GM12892 (cell line): ENCODE data around the gene PHLPP1.
A peak's percentile ranks its signal among the peaks of the same experiment; 100 is the strongest.

Experiments
- DNase-seq: peaks from one replicate; pipeline ENCODE4 v3.0.0; 2011; ENCODE audit not compliant: insufficient read length
- FAIRE-seq: peaks from 2 replicates; lab custom pipeline; 2011; peaks lifted over from hg19 to GRCh38; lab: Jason Lieb, UNC
- POLR2A ChIP-seq: IDR thresholded peaks from 2 replicates; pipeline ENCODE4 v1.6.1; 2011; ENCODE audit warnings: low read depth, low read length, control low read depth
- POLR2AphosphoS5 ChIP-seq: IDR thresholded peaks from 2 replicates; pipeline ENCODE4 v1.6.1; 2011; ENCODE audit warnings: low read depth, low read length, control low read depth
- TAF1 ChIP-seq: IDR thresholded peaks from 2 replicates; pipeline ENCODE4 v1.6.1; 2011; ENCODE audit warnings: low read depth, mild to moderate bottlenecking, control low read depth, low read length, borderline replicate concordance

The PHLPP1 gene

GRCh38 chr18:62784338-62784965, 69.1 kb downstream of the PHLPP1 start:
- TF ChIP-seq POLR2A (no peak), TAF1 (no peak), POLR2AphosphoS5 (no peak)
- DNase-seq: no peak
- peak; percentile 30 for FAIRE-seq

- DNase-seq (no peak), FAIRE-seq (peak; percentile 68)
- TF ChIP-seq POLR2A: no peak
- no peak for TF ChIP-seq TAF1
- no peak for TF ChIP-seq POLR2AphosphoS5
Measured at GRCh38 chr18:62784966-62785413, 69.6 kb downstream of the PHLPP1 start.

GRCh38 chr18:62786689-62787088, 71.3 kb downstream of the PHLPP1 start:
- TF ChIP-seq POLR2AphosphoS5 (no peak), TAF1 (no peak), POLR2A (no peak)
- FAIRE-seq: no peak
- no peak for DNase-seq

- TF ChIP-seq TAF1: no peak
- TF ChIP-seq POLR2AphosphoS5: no peak
- no peak for TF ChIP-seq POLR2A
- DNase-seq (no peak), FAIRE-seq (no peak)
Measured at GRCh38 chr18:62788111-62788510, 72.8 kb downstream of the PHLPP1 start.

GRCh38 chr18:62788876-62789275, 73.5 kb downstream of the PHLPP1 start:
- FAIRE-seq (no peak), DNase-seq (no peak)
- TF ChIP-seq POLR2AphosphoS5: no peak
- no peak for TF ChIP-seq POLR2A
- no peak for TF ChIP-seq TAF1

- FAIRE-seq (no peak), DNase-seq (no peak)
- TF ChIP-seq POLR2AphosphoS5 (no peak), POLR2A (no peak), TAF1 (no peak)
Measured at GRCh38 chr18:62790871-62791772, 75.8 kb downstream of the PHLPP1 start.

GRCh38 chr18:62792016-62792415, 76.7 kb downstream of the PHLPP1 start:
- no peak for FAIRE-seq
- no peak for TF ChIP-seq POLR2AphosphoS5
- no peak for TF ChIP-seq POLR2A
- no peak for TF ChIP-seq TAF1
- no peak for DNase-seq

GRCh38 chr18:62795813-62796212, 80.5 kb downstream of the PHLPP1 start:
- TF ChIP-seq POLR2AphosphoS5 (no peak), POLR2A (no peak), TAF1 (no peak)
- DNase-seq: no peak
- FAIRE-seq: no peak

GRCh38 chr18:62796216-62796621, 80.9 kb downstream of the PHLPP1 start:
- TF ChIP-seq TAF1: no peak
- no peak for TF ChIP-seq POLR2AphosphoS5
- TF ChIP-seq POLR2A: no peak
- FAIRE-seq (no peak), DNase-seq (no peak)

GRCh38 chr18:62797329-62797728, 82.0 kb downstream of the PHLPP1 start:
- DNase-seq: no peak
- TF ChIP-seq TAF1 (no peak), POLR2AphosphoS5 (no peak), POLR2A (no peak)
- FAIRE-seq: no peak

GRCh38 chr18:62799977-62800376, 84.6 kb downstream of the PHLPP1 start:
- FAIRE-seq (no peak), DNase-seq (no peak)
- TF ChIP-seq POLR2A (no peak), TAF1 (no peak), POLR2AphosphoS5 (no peak)
